ENCODE measurements around the gene SLC39A3.

SLC39A3 gene

GRCh38 chr19:2767688-2768087, 27.9 kb upstream of the SLC39A3 start:
- Histone ChIP-seq H3K36me3 (ENCODE audit: control insufficient read depth in 1 of 2, insufficient read depth in 2 of 2, low read length in 2 of 2) (peaks cover 9 to 60% of the 10 kb centered on the region in 2 donors), H3K4me3 (ENCODE audit: low read depth in 1 of 2, low read length in 2 of 2) (no peak overlapping the region), H3K4me1 (ENCODE audit: control insufficient read depth in 1 of 2, insufficient read depth in 2 of 2, low read length in 2 of 2) (peaks cover 0 to 5% of the 10 kb centered on the region in 2 donors), H3K27ac (ENCODE audit: low read depth, low read length) (no peak overlapping the region), H3K9me3 (ENCODE audit: control insufficient read depth in 1 of 2, low read length in 2 of 2) (no peaks in the 10 kb centered on the region), H3K9ac (ENCODE audit: low read depth in 1 of 2, low read length in 2 of 2) (no peak overlapping the region), H3K27me3 (ENCODE audit: control insufficient read depth in 1 of 2, insufficient read depth in 2 of 2, low read length in 2 of 2) (no peaks in the 10 kb centered on the region)

DNA sequence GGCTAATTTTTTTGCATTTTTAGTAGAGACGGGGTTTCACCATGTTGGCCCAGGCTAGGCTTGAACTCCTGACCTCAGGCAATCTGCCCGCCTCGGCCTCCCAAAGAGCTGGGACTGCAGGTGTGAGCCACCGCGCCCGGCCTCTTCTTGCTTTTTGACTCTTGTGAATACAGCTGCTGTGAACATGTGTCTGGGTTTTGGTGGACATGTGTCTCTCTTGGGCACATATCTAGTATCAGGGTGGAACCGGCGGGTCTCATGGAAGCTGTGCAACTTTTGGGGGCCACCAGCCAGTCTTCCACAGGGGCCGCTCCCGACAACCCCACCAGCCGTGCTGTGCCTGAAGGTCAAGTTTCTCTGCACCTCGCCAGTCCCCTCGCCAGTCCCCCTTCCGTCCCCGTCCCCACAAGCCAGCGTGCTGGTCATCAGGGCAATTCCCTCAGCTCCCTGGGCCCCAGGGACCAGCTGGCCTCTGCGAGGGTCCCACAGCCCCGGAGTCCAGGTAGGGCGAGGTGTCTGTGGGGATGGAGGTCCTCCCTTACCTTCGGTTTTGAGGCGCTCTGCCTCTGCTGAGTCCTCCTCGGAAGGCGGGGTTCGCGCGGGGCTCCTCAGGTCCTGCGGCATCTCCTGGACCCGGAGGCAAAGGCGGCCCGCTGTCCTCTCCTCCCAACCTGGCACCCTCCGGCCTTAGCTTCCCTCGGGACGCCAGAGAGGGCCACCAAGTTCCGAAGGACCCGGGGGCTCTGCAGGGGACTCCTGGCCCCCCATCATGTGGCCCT, 27.0 kb upstream of the SLC39A3 start:
- Histone ChIP-seq H3K9ac (ENCODE audit: low read depth in 1 of 2, low read length in 2 of 2) (no peak overlapping the region), H3K4me1 (ENCODE audit: control insufficient read depth in 1 of 2, insufficient read depth in 2 of 2, low read length in 2 of 2) (peaks cover 0 to 5% of the 10 kb centered on the region in 2 donors), H3K9me3 (ENCODE audit: control insufficient read depth in 1 of 2, low read length in 2 of 2) (no peaks in the 10 kb centered on the region), H3K36me3 (ENCODE audit: control insufficient read depth in 1 of 2, insufficient read depth in 2 of 2, low read length in 2 of 2) (peaks cover 9 to 69% of the 10 kb centered on the region in 2 donors), H3K27ac (ENCODE audit: low read depth, low read length) (no peak overlapping the region), H3K27me3 (ENCODE audit: control insufficient read depth in 1 of 2, insufficient read depth in 2 of 2, low read length in 2 of 2) (no peaks in the 10 kb centered on the region), H3K4me3 (ENCODE audit: low read depth in 1 of 2, low read length in 2 of 2) (no peak overlapping the region)

DNA sequence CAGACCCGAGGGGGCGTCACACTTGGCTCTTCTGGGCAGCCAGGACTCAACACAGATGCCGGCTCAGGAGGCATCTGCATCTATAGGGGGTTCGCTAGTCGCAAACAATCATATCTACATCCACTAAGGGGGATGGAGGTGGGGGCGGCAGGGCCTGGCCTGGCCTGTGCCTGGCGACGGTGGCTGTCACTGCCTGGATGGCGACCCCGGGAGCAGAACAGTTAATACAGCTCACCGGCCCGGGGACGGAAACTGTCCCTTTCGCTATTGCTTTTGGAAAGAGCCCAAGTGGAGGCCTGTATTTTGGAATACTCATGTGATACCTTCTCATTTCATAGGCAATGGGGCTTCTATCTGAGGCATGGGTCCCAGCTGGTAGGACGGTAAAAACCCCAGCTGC, 25.6 kb upstream of the SLC39A3 start:
- Histone ChIP-seq H3K9me3 (ENCODE audit: control insufficient read depth in 1 of 2, low read length in 2 of 2) (no peaks in the 10 kb centered on the region), H3K36me3 (ENCODE audit: control insufficient read depth in 1 of 2, insufficient read depth in 2 of 2, low read length in 2 of 2) (peaks cover 9 to 81% of the 10 kb centered on the region in 2 donors), H3K4me1 (ENCODE audit: control insufficient read depth in 1 of 2, insufficient read depth in 2 of 2, low read length in 2 of 2) (peaks cover 0 to 2% of the 10 kb centered on the region in 2 donors), H3K27me3 (ENCODE audit: control insufficient read depth in 1 of 2, insufficient read depth in 2 of 2, low read length in 2 of 2) (no peaks in the 10 kb centered on the region), H3K9ac (ENCODE audit: low read depth in 1 of 2, low read length in 2 of 2) (no peak overlapping the region), H3K4me3 (ENCODE audit: low read depth in 1 of 2, low read length in 2 of 2) (no peak overlapping the region), H3K27ac (ENCODE audit: low read depth, low read length) (no peak overlapping the region)

DNA sequence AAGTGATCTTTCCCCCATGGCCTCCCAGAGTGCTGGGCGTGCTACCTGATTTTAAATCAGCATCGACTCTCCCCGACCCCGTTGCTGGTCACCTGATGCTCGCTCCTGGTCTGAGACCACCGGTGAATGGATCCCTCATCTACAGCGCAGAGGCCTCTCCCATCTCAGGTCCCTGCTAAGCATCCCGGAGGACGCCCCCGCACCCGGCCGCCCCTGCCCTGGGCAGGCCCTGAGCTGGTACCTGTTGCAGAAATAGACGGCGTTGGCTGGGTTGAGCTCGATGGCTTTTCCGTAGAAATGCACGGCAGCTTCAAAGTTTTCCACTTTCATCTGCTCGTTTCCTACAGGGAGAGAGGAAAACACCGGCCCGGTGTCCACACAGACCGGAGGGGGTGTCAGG, 25.1 kb upstream of the SLC39A3 start:
- H3K4me3 ChIP-seq (ENCODE audit: low read depth in 1 of 2, low read length in 2 of 2): no peak overlapping the region
- H3K4me1 ChIP-seq (ENCODE audit: control insufficient read depth in 1 of 2, insufficient read depth in 2 of 2, low read length in 2 of 2): no peaks in the 10 kb centered on the region
- no peak overlapping the region for H3K27ac ChIP-seq (ENCODE audit: low read depth, low read length)
- H3K36me3 ChIP-seq (ENCODE audit: control insufficient read depth in 1 of 2, insufficient read depth in 2 of 2, low read length in 2 of 2): peaks cover 9 to 79% of the 10 kb centered on the region in 2 donors
- H3K9ac ChIP-seq (ENCODE audit: low read depth in 1 of 2, low read length in 2 of 2): no peak overlapping the region
- H3K9me3 ChIP-seq (ENCODE audit: control insufficient read depth in 1 of 2, low read length in 2 of 2): no peaks in the 10 kb centered on the region
- H3K27me3 ChIP-seq (ENCODE audit: control insufficient read depth in 1 of 2, insufficient read depth in 2 of 2, low read length in 2 of 2): no peaks in the 10 kb centered on the region

DNA sequence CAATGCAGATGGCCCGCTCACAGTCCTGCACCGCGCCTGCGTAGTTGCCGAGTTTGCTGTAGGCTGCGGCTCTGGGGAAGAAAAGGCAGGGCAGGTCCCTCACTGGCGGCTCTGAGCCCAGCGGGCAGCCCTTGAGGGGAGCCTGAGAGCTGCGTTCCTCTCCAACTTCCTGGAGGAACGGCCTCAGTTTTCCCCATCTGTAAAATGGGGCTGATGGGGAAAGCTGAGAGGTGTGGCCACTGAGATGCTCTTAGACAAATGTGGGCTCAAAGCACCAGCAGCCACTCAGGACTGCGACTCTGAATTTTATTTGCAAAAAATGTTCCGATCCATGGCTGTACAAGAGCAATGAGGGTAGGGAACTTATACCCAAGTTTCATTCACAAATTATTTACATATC, 23.9 kb upstream of the SLC39A3 start:
- no peaks in the 10 kb centered on the region for H3K27me3 ChIP-seq (ENCODE audit: control insufficient read depth in 1 of 2, insufficient read depth in 2 of 2, low read length in 2 of 2)
- no peaks in the 10 kb centered on the region for H3K4me1 ChIP-seq (ENCODE audit: control insufficient read depth in 1 of 2, insufficient read depth in 2 of 2, low read length in 2 of 2)
- H3K4me3 ChIP-seq (ENCODE audit: low read depth in 1 of 2, low read length in 2 of 2): no peak overlapping the region
- H3K9me3 ChIP-seq (ENCODE audit: control insufficient read depth in 1 of 2, low read length in 2 of 2): no peaks in the 10 kb centered on the region
- H3K9ac ChIP-seq (ENCODE audit: low read depth in 1 of 2, low read length in 2 of 2): no peak overlapping the region
- H3K36me3 ChIP-seq (ENCODE audit: control insufficient read depth in 1 of 2, insufficient read depth in 2 of 2, low read length in 2 of 2): peaks cover 16 to 83% of the 10 kb centered on the region in 2 donors
- no peak overlapping the region for H3K27ac ChIP-seq (ENCODE audit: low read depth, low read length)

GRCh38 chr19:2762783-2763496, 23.1 kb upstream of the SLC39A3 start:
- no peaks in the 10 kb centered on the region for H3K4me1 ChIP-seq (ENCODE audit: control insufficient read depth in 1 of 2, insufficient read depth in 2 of 2, low read length in 2 of 2)
- no peaks in the 10 kb centered on the region for H3K27me3 ChIP-seq (ENCODE audit: control insufficient read depth in 1 of 2, insufficient read depth in 2 of 2, low read length in 2 of 2)
- H3K27ac ChIP-seq (ENCODE audit: low read depth, low read length): no peak overlapping the region
- no peaks in the 10 kb centered on the region for H3K9me3 ChIP-seq (ENCODE audit: control insufficient read depth in 1 of 2, low read length in 2 of 2)
- H3K4me3 ChIP-seq (ENCODE audit: low read depth in 1 of 2, low read length in 2 of 2): no peak overlapping the region
- no peak overlapping the region for H3K9ac ChIP-seq (ENCODE audit: low read depth in 1 of 2, low read length in 2 of 2)
- H3K36me3 ChIP-seq (ENCODE audit: control insufficient read depth in 1 of 2, insufficient read depth in 2 of 2, low read length in 2 of 2): peaks cover 16 to 80% of the 10 kb centered on the region in 2 donors

- no peaks in the 10 kb centered on the region for H3K27me3 ChIP-seq (ENCODE audit: control insufficient read depth in 1 of 2, insufficient read depth in 2 of 2, low read length in 2 of 2)
- H3K36me3 ChIP-seq (ENCODE audit: control insufficient read depth in 1 of 2, insufficient read depth in 2 of 2, low read length in 2 of 2): peaks cover 19 to 80% of the 10 kb centered on the region in 2 donors
- H3K9me3 ChIP-seq (ENCODE audit: control insufficient read depth in 1 of 2, low read length in 2 of 2): no peaks in the 10 kb centered on the region
- no peak overlapping the region for H3K27ac ChIP-seq (ENCODE audit: low read depth, low read length)
- no peak overlapping the region for H3K4me3 ChIP-seq (ENCODE audit: low read depth in 1 of 2, low read length in 2 of 2)
- no peak overlapping the region for H3K9ac ChIP-seq (ENCODE audit: low read depth in 1 of 2, low read length in 2 of 2)
- H3K4me1 ChIP-seq (ENCODE audit: control insufficient read depth in 1 of 2, insufficient read depth in 2 of 2, low read length in 2 of 2): no peaks in the 10 kb centered on the region
Measured at GRCh38 chr19:2761876-2762782, 22.3 kb upstream of the SLC39A3 start.

- H3K9me3 ChIP-seq (ENCODE audit: control insufficient read depth in 1 of 2, low read length in 2 of 2): no peaks in the 10 kb centered on the region
- H3K27ac ChIP-seq (ENCODE audit: low read depth, low read length): no peak overlapping the region
- no peak overlapping the region for H3K4me3 ChIP-seq (ENCODE audit: low read depth in 1 of 2, low read length in 2 of 2)
- H3K9ac ChIP-seq (ENCODE audit: low read depth in 1 of 2, low read length in 2 of 2): no peak overlapping the region
- H3K27me3 ChIP-seq (ENCODE audit: control insufficient read depth in 1 of 2, insufficient read depth in 2 of 2, low read length in 2 of 2): no peaks in the 10 kb centered on the region
- no peaks in the 10 kb centered on the region for H3K4me1 ChIP-seq (ENCODE audit: control insufficient read depth in 1 of 2, insufficient read depth in 2 of 2, low read length in 2 of 2)
- H3K36me3 ChIP-seq (ENCODE audit: control insufficient read depth in 1 of 2, insufficient read depth in 2 of 2, low read length in 2 of 2): peaks cover 17 to 78% of the 10 kb centered on the region in 2 donors
Measured at GRCh38 chr19:2761309-2761677, 21.5 kb upstream of the SLC39A3 start.

- peaks cover 17 to 79% of the 10 kb centered on the region in 2 donors for H3K36me3 ChIP-seq (ENCODE audit: control insufficient read depth in 1 of 2, insufficient read depth in 2 of 2, low read length in 2 of 2)
- no peak overlapping the region for H3K4me3 ChIP-seq (ENCODE audit: low read depth in 1 of 2, low read length in 2 of 2)
- no peak overlapping the region for H3K27ac ChIP-seq (ENCODE audit: low read depth, low read length)
- H3K9ac ChIP-seq (ENCODE audit: low read depth in 1 of 2, low read length in 2 of 2): no peak overlapping the region
- H3K27me3 ChIP-seq (ENCODE audit: control insufficient read depth in 1 of 2, insufficient read depth in 2 of 2, low read length in 2 of 2): no peaks in the 10 kb centered on the region
- no peaks in the 10 kb centered on the region for H3K4me1 ChIP-seq (ENCODE audit: control insufficient read depth in 1 of 2, insufficient read depth in 2 of 2, low read length in 2 of 2)
- no peaks in the 10 kb centered on the region for H3K9me3 ChIP-seq (ENCODE audit: control insufficient read depth in 1 of 2, low read length in 2 of 2)
Measured at GRCh38 chr19:2759965-2760364, 20.1 kb upstream of the SLC39A3 start.

DNA sequence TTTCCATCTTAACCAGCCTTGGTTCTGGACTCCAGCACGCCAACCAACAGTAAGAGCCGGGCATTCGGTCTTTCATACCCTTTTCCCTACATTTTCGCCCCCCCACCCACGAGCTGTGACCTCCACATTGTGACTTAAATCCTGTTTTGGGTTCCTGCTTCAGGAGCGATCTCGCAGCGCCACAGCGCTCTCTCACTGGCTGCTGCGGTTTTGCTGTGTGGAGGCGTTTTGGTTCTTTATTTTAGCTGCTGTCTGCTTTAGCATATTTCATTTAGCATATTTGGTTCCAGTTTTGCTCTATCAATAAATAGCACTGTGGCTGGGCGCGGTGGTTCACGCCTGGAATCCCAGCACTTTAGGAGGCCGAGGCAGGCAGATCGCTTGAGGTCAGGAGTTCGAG, 19.5 kb upstream of the SLC39A3 start:
- no peak overlapping the region for H3K9ac ChIP-seq (ENCODE audit: low read depth in 1 of 2, low read length in 2 of 2)
- no peaks in the 10 kb centered on the region for H3K27me3 ChIP-seq (ENCODE audit: control insufficient read depth in 1 of 2, insufficient read depth in 2 of 2, low read length in 2 of 2)
- H3K9me3 ChIP-seq (ENCODE audit: control insufficient read depth in 1 of 2, low read length in 2 of 2): no peaks in the 10 kb centered on the region
- H3K4me3 ChIP-seq (ENCODE audit: low read depth in 1 of 2, low read length in 2 of 2): no peak overlapping the region
- no peak overlapping the region for H3K27ac ChIP-seq (ENCODE audit: low read depth, low read length)
- H3K4me1 ChIP-seq (ENCODE audit: control insufficient read depth in 1 of 2, insufficient read depth in 2 of 2, low read length in 2 of 2): no peaks in the 10 kb centered on the region
- H3K36me3 ChIP-seq (ENCODE audit: control insufficient read depth in 1 of 2, insufficient read depth in 2 of 2, low read length in 2 of 2): peaks cover 17 to 81% of the 10 kb centered on the region in 2 donors
